RWPE1 (cell line): ENCODE data around the gene CD40.

Experiments
- CTCF ChIA-PET: fragments of 350-600 bp; sonication (Branson Sonifier 250); formaldehyde crosslinking; extraction: SDS; loops from one replicate; lab custom pipeline; 2021; lab: Yijun Ruan, JAX
- POLR2A ChIA-PET: fragments of 400-600 bp; formaldehyde crosslinking; extraction: SDS; loops from one replicate; lab custom pipeline; 2020; ENCODE audit warnings: antibody characterized with exemption; ENCODE audit not compliant: low non-redundant PET; lab: Yijun Ruan, JAX
- DNase-seq: peaks from one replicate; pipeline ENCODE4 v3.0.0; 2012; ENCODE audit warnings: low spot score
- H3K27ac ChIP-seq: fragments of 450-650 bp; 2 replicates; pipeline ENCODE4 v1.5.1; 2017
- CTCF ChIP-seq: fragments of 450-650 bp; conservative IDR thresholded peaks from 2 replicates; pipeline ENCODE4 v1.5.1; 2017; ENCODE audit warnings: low read depth, mild to moderate bottlenecking

The CD40 gene

DNA sequence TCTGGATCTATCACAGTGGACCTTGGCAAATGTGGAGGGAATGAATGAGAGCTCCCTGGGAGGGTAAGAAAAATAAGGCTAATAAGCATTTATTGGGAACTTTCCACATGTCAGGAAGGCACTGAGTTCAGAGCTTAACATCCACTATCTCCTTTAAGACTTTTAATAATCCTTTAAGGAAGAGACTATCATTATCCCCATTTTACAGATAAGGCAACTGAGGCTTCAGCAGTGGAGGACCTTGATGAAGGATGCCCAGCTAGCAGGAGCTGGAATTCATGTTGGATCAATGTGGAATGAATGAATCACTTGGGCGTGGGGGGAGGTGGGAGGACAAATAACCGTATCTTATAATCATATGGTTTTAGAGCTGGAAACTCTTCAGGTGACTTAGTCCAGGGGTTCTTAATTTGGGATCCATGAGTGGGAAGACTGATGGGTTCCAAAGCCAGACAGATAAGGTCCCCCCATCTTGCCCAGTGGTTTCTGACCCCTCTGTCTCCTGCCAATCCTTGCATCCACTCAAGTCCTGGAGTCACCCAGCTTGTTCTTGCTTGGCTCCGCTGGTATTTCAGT lies 54.9 kb downstream of the CD40 start:
- no peak overlapping the region for H3K27ac ChIP-seq
- TF ChIP-seq CTCF: no peak
- DNase-seq: no peak
- POLR2A ChIA-PET: no interaction called here
- CTCF ChIA-PET: interaction anchor here (0.6 to 2.3 kb wide), 8 partner anchors 14 to 234 kb away, joined by 3 to 14 read pairs (median 4); no protein-coding TSS in a partner anchor

DNA sequence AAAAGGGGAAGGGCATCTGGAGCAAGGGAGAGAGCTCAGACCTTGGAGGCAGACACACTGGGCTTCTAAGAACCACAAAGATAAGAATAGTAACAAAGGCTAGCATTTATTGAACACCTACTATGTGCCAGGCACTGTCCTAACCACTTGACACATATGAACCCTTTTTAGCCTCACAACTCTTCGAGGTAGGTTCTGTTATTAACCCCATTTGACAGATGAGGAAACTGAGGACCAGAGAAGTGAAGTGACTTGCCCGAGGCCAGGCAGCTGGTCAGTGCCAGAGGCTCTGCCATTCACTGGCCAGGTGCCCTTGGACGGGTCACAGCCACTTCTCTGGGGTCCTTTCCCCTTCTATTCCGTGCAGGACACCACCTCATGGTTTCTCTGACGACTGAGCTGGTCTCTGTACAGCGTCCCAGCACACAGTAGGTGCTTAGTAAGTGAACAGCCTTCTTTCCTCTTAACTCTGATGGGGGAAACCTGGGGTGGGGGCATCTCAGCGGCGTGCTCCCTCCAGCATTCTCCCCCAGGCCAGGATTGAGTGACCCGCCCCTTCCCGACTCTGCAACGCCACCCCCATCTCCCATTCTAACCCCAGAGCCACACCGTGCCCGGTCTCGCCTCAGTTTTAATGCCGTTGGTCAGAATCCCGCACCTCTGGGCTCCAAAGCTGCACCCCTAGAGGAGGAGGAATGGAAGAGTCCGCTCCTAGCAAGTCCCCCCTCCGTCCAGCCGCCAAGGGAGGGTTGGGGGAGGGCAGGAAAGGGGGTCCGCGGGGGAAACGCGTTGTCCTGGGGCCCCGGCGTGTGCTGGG lies 55.7 kb downstream of the CD40 start:
- POLR2A ChIA-PET: no interaction called here
- CTCF ChIA-PET: interaction anchor here (0.6 to 5.0 kb wide), 25 partner anchors 9 to 894 kb away, joined by 3 to 39 read pairs (median 4); no protein-coding TSS in a partner anchor
- H3K27ac ChIP-seq: no peak overlapping the region
- TF ChIP-seq CTCF: no peak
- DNase-seq: no peak

GRCh38 chr20:46174469-46175126 lies 56.5 kb downstream of the CD40 start:
- ChIA-PET POLR2A (no interaction called here), CTCF (interaction anchor here (0.6 to 5.0 kb wide), 29 partner anchors 9 to 894 kb away, joined by 3 to 39 read pairs (median 4); no protein-coding TSS in a partner anchor)
- peak; percentile 82 for DNase-seq
- no peak; the same call in 1 of the 2 replicates for TF ChIP-seq CTCF
- H3K27ac ChIP-seq: no peak overlapping the region

- CTCF ChIA-PET: interaction anchor here (0.6 to 5.0 kb wide), 20 partner anchors 8 to 626 kb away, joined by 3 to 39 read pairs (median 4); no protein-coding TSS in a partner anchor
- POLR2A ChIA-PET: no interaction called here
- no peak for TF ChIP-seq CTCF
- DNase-seq: no peak
- H3K27ac ChIP-seq: no peak overlapping the region
Measured at GRCh38 chr20:46175127-46175494, 57.0 kb downstream of the CD40 start.

- no peak for DNase-seq
- CTCF ChIA-PET: interaction anchor here (0.6 to 5.0 kb wide), 4 partner anchors 32 to 261 kb away, joined by 3 to 39 read pairs (median 3); no protein-coding TSS in a partner anchor
- POLR2A ChIA-PET: no interaction called here
Measured at GRCh38 chr20:46176739-46177378, 58.7 kb downstream of the CD40 start.

More at GRCh38 chr20:46176739-46177378, 58.7 kb downstream of the CD40 start:
- TF ChIP-seq CTCF: no peak
- no peak overlapping the region for H3K27ac ChIP-seq
